ENCODE results near the gene LSS.

Gene LSS

DNA sequence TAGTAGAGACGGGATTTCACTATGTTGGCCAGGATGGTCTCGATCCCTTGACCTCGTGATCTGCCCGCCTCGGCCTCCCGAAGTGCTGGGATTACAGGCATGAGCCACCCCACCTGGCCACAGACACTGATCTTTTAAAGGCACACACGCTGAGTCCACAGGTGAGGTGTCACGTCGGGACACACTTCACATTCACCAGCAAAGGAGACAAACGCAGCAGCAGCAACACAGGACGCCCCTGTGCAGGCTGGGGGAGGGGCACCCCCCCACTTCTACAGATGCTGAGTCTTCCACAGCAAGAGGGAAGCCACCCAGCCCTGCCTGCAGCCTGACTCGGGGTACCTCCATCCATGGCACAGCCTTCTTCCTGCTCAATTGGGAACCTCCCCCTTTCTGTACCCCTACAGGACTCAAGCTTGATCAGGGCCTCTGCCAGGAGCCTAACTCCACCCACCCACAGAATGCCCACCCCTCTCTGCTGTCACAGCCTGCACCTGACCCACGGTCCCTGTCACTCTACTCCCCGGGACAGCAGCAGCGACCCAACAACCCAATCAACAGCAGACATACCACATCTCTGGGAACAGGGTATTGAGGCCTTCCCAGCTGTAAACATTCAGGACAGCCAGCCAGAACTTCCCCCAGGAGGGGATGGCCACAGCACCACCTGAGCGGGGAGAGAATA lies 9.5 kb downstream of the LSS start:
- no peak for DNase-seq (ENCODE audit: low read depth)

DNA sequence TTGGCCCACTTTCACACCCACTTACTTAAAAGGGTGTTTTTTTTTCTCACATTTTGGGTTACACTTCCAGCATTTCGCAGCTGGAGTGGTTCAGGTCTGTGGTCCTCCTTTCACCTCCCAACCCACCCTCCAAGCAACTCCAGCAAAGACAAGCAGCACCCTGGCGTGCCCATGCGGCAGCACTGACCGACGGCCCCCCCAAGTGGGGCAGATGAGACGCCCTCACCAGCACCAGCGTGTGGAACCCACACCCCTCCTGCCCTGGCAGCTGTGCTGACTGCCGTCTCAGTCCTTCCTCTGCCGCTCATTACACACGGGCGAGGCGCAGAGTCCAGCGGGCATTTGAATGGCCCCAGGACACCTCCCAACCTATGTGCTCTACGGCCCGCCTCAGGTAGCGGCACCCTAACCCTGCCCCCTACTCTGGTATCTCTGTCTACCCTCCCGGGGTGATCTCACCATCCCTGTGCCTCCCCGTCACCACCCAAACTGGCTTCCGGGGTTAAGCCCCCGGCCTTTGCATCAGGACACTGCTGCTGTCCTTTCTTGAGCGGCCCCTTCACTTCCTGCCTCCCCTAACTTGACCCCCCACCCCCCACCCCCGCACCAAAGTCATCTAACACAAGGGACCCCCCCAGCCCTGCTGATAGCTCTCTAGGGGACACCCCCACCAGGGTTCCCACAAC lies 10.9 kb downstream of the LSS start:
- DNase-seq (ENCODE audit: low read depth): no peak

DNA sequence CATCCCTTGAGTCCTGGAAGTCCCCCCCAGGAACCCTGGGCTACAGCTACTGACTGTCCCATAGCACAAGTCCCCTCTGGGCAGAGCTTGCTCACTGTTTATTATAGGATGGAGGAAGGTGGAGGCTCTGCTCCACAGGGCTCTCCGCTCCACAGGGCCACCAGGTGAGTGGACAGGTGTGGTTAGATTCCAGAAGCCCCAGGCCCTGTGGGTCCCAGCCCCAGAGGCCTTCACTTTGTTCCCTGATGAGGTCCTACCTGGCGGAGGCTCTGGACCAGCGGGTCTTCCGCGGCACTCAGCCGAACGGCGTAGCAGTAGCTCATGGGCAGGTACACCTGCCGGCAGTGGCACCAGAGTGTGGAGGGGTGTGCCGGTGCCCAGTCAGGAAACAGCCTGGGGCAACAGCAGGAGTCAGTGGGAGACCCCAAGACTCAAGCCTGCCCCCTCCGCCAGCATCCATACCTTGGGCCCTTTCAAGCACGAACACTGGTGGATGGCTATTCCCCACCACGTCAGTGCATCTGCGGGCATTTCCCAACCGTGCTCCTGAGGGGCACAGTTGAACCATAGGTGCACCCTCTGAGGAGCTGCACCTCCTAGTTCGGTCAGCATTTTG lies 12.3 kb downstream of the LSS start:
- no peak for DNase-seq (ENCODE audit: low read depth)

DNA sequence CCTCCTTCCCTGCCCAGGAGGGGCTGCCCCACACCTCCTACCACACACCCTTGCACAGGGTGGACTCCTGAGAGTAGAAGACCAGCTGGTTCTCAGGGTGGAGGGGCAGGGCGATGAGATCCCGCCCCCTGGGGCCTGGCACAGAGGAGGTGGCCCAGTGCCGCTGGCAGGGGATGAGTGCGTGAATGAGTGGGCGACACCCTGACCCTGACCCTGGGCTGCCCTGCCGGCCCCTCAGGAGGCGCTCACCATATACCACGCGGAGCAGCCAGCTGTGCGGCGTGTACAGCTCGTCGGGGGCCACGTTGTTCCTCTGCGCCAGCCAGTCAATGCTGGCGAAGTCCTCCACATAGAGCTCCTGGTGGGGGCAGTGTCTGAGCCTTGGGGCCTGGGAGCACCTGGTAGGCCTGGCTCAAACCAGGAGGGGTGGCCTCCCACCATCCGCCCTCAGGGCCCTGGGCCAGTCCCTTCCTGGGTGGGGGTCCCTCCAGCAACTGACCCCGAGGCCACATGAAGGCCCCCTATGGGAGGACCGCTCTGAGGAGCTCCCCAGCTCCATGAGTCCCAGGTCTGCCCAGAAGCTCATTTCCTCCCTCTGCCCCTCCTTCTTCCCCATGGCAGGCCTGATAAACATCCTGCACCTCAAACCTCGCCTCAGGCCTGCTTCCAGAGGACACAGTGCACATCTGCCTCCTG lies 13.0 kb downstream of the LSS start:
- no peak for DNase-seq (ENCODE audit: low read depth)

DNA sequence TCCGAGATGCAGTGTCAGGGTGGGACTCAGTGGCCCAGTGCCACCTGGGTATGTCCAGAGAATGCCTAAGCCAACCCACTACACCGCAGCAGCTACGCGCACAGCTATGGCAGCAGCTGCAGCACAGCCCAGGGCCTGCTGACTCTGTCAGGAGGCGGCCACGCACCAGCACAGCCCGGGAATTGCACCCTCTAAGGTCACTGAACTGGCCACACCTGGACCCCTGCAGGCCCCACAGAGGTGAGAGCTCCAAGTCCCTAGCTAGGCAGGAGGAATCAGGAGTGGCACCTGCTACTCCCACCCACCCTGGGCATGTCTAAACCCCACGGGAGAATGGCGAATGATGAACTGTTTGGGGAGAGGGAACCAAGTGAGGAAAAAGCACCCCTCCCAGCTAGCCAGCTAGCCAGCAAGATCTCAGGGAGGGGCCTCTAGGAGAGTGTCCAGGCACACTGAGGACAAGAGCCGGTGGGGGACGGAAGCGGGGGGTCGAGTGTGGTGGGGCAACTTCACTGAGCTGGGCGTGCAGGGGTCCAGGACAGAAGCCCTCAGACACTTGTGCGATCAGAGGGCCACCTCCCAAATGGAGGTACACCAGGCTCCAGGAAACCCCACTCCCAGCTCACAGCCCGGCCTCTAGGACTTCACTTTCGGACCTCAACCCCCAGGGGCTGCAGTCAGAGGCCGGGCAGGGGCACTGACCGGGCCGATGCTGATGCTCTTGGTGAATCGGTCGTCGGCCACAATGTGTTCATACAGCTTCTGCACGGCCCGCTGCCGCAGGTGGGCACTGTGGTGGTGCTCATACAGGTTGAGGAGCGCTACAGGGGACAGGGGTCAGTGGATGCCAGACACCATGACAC lies 13.9 kb downstream of the LSS start:
- DNase-seq (ENCODE audit: low read depth): no peak

DNA sequence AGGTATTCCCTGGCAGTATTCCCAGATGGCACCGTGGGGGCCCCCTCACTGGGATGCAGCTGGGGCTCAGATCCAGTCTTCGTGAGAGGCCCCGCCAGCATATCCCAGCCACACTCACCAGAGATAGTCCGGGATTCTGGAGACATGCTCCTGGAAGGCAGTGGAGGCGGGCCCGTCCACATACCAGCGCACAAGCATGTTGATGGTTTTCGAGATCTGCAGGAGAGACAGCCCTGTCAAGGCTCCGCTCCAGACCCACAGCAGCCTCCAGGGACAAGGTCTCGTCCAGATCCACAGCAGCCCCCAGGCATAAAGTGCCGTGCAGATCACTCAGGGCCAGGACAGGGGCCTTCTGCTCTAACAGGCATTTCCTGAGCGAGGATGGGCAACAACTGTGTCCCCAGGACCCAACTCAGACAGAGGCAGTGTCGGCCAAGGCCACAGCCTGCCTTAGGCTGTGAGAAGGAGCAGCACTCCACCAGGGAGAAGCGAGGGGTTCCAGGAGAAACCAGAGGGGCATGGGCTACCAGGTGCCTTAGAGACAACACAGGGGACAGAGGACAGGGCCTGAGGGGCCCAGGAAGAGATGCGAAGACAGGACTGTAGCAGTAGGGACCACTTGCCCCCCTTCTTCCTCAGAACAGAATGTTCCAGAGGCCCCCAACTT lies 14.8 kb downstream of the LSS start:
- DNase-seq (ENCODE audit: low read depth): no peak

DNA sequence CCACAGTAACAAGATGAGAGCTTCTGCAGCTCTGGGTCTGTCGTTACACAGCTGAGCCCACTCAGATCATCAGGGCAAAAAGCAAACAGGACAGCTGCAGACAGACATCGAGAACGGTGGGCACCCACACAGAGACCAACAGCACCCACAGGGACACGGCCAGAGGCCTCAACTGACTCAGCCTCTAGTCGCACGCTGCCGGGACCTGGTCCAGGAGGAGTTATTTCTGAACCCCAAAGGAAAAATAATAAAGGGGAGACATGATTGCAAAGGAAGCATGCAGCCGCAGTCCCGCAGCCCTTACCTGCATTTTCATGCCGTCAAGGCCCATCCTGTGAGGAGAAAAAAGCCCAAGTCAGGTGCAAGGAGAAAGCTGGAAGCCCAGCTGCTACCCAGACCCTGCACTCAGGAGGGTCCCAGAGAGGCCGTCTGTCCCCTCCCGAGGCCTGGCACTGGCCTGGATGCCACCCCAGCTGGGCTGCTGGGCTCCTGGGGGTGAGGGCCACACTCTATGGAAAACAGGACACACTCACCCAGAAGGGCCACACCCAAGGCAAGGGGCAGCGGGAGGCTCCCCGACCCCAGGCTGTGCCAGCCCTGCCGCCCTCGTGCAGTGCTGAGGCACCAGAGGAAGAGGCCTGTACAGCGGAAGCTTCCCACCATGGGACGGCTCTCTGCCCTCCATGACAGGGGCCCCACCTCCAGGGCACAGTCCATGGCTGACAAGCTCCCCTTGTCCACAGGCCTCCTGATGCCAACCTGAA lies 15.7 kb downstream of the LSS start:
- DNase-seq (ENCODE audit: low read depth): no peak

DNA sequence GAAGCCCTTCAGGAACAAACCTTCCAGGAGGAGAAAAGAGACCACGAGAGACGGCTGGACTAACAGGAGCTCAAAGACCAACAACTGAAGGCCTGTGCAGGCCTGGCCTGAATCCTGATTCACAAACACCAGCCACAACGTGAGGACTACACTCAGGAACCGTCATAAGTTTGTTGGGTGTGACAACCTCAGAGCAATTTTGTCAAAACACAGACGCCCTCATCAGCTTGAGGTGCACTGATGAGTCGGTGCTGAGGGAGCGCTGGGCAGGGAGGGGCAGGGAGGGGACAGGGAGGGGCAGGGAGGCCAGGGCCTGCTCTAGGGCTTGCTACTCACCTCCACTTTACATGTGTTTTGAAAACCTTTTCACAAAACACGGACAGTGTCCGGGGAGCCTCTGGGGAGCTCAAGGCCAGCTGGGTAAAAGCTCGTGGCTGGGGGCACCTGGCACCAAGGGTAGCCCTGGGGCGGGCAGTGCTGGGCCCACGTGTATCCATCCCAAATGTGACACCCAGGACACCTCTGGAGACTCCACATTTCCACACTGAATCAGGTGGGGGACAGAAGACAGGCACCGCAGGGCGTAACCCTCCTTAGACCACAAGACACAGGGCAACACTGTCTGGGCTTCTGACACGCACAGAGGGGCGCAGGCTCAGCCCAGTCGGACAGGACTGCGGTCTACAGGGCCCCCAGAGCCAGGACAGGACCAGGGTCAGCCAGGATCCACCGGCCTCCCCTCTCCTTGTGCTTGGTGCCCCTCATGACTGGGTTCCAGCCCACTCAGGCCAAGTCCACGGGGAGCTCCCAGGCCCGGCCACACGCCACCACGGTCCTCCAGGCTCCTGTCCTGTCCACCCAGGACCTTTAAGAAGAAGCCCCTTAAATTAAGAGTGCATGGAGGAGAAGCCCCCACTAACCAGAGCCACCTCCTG lies 16.5 kb downstream of the LSS start:
- no peak for DNase-seq (ENCODE audit: low read depth)

DNA sequence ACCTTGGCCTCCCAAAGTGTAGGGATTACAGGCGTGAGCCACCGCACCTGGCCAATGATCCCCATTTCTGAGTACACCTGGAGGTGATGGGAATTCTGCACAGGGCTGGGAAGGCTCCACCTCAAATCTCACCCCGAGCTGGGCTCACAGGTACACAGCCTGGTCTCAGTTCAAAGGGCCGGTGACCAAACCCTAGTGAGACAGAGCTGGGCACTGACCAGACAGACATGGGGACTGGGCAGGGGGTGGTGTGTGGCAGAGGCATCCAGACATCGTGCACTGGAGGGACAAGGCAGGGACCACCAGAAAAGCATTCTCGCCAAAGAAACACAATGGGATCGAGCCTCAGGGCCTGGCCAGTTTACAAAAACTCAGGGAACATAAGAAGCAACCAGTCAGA lies 17.2 kb downstream of the LSS start:
- no peak for DNase-seq (ENCODE audit: low read depth)

DNA sequence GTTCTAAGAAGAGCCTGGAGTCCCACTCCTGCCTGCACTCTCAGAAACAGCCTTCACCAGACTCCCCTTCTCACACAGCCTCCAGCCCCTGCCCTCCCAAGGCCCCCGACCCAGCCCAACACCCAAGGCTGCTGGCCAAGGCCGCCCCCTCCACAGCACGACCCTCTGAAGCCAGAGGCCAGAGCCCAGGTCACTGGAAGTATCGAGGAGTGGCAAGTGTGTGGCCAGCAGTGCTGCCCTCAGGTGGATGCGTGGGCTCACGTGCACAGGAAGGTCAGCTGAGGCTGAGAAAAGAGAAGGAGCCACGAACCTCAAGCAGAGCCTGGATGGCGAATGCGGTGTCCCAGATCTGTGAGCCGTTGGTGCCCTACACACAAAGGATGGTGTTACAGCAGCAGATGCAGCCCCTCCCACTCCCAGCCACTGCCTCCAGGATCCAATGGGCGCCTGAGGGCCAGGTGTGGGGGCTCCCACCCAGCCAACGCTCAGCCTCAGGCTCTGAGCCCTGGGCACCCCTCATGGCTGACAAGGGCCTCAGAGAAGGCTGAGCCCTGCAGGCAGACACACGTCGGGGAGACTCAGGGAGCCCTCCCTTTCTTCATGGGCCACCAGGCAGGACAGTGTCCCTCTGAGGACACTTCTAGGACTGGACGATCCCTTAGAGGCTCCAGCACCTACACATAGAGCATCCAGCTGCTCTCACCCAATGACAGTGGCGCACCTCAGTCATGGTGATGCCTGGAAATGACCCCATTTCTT lies 18.0 kb downstream of the LSS start:
- no peak for DNase-seq (ENCODE audit: low read depth)

DNA sequence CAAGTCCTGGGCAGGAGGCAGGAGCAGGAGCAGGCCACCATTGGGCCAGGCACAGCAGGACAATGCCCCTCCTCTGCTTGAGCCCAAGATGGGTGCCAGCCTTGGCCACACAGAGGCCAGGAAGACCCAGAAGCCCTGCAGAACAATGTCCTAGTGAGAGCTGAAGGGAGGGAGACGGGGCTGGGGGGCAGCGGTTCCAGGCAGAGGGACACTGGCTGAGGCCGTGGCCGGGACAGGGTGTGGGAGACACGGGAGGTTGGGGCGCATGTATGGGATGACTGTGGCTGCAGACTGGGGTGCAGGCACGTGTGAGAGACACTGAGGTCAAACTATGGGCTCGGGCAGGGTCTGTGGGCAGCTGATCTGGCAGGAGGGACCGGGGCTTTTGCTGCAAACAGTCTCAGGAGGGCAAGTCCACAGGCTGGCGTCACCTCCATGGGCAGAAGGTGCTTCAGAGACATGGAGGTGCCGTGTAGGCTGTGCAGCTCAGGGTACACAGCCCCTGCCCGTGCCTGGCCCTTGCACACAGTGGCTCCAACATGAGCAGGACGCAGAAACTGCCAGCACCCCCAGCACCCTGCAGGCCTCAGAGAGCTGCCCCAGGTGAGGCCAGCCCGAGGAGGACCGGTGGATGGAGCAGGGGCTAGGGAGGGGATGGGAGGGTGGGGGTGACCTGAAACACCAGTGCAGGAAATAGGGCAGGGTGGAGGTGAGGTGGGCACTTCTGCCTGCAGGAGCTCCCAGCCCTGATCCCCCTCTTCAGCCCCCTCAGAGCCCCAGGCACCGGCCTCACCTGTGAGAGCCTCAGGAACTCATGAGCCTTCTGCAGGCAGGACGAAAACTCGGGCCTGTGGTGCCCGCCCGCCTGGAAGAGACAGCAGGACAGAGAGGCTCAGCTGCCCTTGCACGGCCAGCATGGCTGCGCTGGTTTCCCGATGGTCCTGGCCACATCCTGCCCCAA lies 19.5 kb downstream of the LSS start:
- DNase-seq (ENCODE audit: low read depth): no peak

DNA sequence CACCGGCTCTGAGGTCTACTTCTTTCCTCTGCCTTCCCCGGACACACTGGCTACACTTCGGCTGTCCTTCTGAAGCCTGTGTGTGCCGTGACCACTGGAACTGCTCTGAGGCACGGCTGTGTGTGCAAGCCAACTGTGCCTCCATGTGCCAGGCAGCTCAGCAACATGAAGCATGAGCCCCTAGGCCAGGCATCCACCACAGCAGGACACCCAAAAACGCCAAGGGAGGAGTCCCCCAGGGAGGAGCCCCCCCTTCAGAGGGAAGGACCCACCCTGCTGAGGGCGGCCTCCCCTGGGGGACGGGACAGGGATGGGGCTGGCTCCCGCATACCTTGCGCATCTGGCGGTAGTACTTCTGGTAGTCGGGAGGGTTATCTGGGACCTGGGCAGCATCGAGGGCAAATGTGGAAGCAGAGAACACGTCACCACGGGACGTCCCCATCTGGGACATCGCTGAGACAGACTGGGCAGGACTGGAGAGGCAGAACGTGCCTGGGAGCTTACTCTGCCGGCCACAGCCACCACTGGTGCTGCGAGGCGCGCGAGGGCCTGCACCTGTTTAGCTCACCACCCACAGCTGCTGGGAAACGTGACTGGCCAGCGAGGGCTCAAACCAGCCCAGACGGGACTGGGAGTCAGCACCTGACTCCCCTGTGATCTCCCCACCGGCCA lies 20.5 kb downstream of the LSS start:
- no peak for DNase-seq (ENCODE audit: low read depth)

DNA sequence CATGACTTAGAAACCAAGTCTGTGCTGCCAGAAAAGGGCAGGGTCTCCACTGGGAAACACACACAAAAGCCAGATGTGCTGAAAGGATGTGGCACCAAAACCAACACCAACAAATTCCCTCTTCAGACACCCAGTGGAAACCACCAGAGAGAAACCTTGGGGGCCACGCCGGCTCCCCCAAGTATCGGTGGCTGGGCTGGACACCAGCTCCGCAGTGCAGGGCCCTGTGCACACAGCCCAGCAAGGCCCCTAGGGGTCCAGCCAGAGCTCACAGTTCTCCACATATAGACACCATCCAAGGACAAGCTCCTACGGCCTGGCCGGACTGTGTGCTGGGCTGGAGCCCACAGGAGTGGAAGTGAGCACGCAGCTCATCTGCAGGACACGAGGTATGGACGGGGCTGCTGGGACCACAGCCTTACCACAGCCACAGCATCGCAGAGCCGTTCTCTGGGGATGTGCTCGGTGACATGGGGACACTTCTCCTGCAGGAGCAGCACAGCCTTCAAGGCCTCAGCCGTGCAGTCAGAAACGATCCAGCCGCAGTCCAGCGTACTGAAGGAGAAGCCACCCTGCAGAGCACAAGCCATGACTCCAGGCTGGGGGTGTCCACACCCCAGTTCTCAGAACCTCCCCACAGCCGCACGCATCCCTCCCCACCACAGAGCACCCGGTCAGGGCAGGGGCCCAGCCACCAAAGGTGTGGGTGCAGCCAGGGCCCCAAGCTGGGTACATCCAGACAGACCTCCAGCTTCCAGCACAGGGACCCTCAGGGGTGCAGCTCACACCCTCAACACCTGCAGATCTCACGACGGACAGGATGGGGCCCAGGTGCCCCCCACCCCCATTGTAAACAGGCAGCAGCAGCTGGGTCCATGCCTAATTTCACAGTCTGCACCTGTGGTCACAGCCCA lies 21.3 kb downstream of the LSS start:
- no peak for DNase-seq (ENCODE audit: low read depth)

DNA sequence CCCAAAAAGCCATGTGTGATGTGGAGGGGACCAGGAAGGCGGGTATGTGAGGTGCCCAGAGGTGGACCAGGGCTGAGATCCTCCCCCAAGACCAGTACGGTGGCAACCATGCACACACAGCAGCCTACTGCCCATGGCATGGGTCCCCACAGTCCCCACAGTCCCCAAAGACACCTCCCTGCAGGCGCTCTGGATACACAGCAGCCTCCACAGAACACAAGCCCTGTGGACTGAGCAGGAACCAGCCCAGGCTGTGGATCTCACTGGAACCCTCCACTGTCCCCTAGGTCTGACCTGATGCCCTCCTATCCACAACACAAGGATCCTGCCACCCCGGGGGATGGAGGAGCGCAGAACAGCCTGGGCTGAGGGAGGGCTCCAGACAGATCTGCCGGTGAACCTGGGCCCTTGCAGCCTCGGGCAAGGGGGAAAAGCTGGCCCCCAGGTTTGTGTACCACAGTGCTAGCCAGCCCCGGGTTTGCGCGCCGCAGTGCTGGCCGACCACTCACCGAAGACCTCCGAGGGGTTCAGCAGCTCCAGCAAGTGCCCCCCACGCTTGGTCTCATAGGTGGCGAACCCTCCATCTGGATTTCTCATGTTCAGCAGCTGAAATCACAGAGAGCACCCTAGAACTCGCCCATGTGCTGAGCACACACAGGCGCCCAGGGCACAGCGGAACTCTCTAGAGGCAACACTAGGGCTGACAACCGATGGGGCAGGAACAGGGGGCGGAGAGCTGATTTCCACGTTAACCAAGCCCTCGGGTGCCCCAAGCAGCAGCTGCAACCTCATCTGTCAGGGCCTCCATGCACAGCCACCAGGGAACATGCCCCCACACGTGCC lies 22.2 kb downstream of the LSS start:
- DNase-seq (ENCODE audit: low read depth): no peak

DNA sequence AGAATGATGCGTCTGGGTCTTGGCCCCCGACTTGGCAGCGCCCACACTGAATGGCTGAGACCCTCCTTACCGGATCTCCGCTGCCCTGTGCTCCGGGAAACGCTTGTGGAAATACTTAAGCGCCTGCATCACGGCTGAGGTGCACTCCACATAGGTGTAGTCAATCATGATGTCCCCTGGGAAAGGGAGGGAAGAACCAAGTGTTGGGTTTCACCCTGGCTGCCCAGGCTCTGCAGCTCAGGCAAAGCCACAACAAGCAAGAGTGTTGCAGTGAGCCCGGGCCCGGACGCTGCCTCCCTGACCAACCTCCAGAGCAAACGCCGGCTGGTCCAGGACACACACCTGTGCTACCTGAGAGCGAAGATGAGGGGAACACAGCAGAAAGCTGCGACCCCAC lies 22.8 kb downstream of the LSS start:
- no peak for DNase-seq (ENCODE audit: low read depth)

Data from stimulated activated CD4-positive, alpha-beta T cell treated with anti-CD3 and anti-CD28 coated beads, Interleukin-2, amount 100 ng/mL, for 4 hours (primary cell).